GM19468 (cell line): Measurements from ENCODE around the gene CCDC175.

Experiments
- ATAC-seq: cut with Tn5 transposase; IDR thresholded peaks from one replicate; pipeline ENCODE4 v1.9.1; 2021; ENCODE audit warnings: mild to moderate bottlenecking, moderate library complexity, moderate number of reproducible peaks; ENCODE audit not compliant: unreplicated experiment; ENCODE audit errors: extremely low read depth

CCDC175 gene

GRCh38 chr14:59576332-59577294 lies at the start of gene CCDC175:
TSS of gene CCDC175 (minus strand) at chr14:59576812. CDS start at chr14:59576775, 37 bp downstream.
- ATAC-seq, result peak; percentile 79

GRCh38 chr14:59622631-59623030 lies 46.0 kb upstream of the CCDC175 start:
- no peak for ATAC-seq

DNA sequence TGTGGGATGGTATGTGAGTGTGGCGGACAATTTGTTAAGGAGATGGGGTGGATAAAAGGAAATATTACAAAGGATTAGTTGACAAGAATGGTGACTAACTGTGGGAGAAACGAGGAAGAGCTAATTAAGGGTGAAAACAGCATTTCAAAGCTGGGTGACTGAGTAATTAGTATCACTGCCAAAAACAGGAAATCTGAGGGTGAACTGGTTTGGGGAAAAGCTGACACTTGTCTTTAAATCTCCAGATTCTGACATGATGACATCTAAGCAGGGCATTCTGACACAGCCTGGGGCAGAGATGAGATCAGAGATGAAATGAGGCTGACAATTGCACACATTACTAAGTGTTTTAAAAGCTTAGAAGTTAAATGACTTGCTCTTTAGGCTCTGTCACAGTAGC lies 42.4 kb upstream of the CCDC175 start:
- ATAC-seq, result no peak

GRCh38 chr14:59601056-59601455 lies 24.4 kb upstream of the CCDC175 start:
- no peak for ATAC-seq

DNA sequence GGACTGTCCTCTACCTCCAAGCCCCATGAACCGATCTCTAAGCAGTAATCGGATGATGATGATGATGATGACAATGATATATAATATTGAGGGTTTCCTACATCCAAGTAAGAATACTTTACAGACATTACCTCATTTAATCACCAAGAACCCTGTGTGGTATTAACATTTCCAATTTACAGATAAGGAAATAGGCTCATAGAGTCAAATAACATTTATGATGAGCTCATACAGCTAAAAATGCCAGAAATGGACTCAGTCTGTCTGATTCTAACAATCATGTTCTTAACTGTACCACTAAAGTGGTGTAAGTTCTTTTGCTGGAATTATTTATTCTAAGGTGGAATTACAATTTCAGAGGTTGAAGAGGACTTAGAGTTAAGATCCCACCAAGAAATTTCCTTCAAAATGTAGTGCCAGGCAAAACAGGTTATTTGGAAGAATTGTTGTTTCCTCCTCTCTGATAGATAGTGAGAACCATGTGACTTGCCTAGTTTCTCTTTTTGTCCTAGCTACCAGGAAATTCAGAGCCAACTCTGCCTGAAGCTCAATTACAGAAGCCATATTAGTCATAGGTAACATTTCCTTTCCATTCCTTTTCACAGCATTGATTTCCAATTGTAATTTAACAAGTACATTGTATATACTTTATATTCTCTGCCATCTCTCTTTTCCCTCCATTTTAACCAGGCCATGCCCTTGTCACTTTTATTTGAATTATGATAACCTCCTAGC lies 23.8 kb upstream of the CCDC175 start:
- no peak for ATAC-seq

DNA sequence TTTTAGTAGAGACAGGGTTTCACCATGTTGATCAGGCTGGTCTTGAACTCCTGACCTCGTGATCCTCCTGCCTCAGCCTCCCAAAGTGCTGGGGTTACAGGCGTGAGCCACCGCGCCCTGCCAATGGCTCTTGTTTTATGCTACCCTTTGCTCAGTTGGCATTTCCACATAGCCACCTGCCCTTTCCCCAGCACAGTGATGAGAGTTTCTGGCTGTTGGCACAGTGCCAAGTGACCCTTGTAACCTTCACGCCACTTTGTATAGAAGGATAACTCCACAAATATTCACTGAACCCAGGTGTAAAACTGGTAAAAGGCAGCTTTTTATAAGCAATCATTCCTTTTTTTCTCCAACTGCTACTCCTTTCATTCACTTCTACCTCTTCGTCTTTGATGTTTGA lies 18.5 kb upstream of the CCDC175 start:
- ATAC-seq, result no peak

DNA sequence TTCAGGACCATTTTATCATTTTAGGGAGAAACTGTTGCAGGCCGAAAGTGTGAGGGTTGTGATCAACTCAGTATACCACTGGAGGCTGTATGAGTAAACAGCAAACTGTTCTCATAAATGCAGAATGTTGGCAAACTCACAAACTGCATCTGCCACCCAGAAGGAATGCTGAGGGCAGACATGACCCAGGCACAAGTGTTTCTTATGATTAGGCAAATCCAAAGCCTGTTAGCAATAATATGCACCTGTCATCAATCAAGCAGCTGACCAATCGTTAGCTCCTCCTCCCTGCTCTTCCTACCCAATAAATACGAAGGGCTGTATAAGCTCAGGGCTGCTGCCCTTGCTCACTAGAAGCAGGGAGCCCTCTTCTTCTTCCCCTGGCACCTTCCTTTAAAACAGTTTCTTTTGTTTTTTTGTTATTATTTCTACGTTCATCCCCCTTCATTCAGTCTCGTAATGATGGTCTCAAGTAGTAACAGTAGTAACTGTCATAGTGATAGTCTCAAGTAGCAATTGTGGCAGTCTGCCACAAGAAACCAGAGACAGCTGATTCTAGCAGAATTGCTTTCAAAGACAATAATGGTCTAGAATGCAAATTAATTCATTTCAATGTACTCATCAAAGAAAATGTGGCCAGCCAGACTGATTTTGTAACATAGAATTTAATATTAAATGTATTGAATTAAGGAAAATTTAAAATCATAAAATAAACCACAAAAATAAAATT lies 15.2 kb upstream of the CCDC175 start:
- ATAC-seq, result no peak

DNA sequence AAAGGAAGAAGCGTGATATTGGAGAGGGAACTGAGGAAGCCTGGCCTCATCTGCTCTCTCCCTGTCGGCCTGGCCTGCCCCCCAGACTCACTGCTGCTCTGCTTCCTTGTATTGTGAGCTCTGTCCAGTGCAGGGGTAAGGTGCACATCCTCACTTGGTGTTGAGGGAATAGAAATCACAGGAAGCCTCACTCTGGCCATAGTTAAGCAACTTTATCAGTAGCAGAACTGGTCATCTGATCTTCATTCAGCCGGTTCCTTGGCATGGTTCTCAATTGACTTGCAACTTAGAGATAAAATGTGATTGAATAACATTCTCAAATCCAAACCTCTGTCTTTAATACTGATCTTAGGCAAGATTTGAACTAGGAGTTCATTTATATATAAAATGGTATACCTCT lies 11.5 kb upstream of the CCDC175 start:
- ATAC-seq, result no peak

DNA sequence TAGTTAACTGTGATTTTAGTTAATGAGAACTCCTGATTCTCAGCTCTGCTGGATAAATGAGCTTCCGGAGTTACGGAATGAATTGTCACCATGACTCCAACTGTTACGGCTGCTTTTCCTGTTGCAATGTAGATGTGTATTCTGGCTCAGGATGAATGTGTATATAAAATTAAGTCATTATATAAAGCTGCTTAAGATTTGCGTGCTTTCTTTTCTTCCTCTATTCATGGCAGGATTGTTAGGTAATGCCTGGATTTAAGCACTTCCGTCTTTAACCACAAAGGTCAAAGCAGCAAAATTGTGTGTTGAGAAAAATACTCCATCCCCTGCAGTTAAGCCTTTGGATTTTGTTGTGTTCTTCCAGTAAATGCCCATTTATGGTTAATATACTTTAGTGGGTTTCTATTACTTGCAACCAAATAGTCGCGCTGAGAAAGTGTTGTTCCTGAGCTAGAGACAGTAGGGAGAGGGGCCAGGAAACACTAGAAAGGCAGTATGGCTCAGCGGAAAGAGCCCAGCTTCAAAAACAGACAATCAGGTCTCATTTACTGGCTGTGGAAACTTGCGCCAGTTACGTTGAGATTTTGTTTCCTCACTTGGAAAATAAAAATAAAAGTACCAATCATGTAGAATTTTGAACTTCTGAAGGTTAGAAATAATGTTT lies 9.4 kb upstream of the CCDC175 start:
- no peak for ATAC-seq

- no peak for ATAC-seq
Measured at GRCh38 chr14:59583755-59584154, 7.1 kb upstream of the CCDC175 start.

GRCh38 chr14:59582845-59583509 lies 6.4 kb upstream of the CCDC175 start:
- ATAC-seq, result no peak

GRCh38 chr14:59582161-59582560 lies 5.5 kb upstream of the CCDC175 start:
- ATAC-seq, result no peak

GRCh38 chr14:59580911-59581310 lies 4.3 kb upstream of the CCDC175 start:
- no peak for ATAC-seq

GRCh38 chr14:59570122-59570521 lies 6.5 kb downstream of the CCDC175 start:
- ATAC-seq, result no peak

DNA sequence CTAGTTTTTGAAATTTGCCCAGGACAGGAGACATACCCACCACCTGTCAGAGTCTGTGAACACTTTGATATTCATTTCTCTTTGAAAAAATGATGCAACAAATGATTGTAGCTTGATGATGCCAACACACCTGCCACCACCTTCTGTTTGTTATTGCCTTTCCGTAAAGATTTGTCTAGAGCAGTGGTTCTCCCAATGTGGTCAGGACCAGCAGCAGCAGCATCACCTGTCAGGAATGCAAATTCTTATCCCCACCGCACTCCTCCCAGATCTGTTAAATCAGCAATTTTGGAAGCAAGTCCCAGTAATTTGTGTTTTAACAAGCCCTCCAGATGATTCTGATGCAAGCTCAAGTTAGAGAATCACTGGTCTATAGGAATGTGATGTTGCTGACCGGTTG lies 9.9 kb downstream of the CCDC175 start:
- ATAC-seq, result no peak

- ATAC-seq, result no peak
Measured at GRCh38 chr14:59566296-59566695, 10.3 kb downstream of the CCDC175 start.

DNA sequence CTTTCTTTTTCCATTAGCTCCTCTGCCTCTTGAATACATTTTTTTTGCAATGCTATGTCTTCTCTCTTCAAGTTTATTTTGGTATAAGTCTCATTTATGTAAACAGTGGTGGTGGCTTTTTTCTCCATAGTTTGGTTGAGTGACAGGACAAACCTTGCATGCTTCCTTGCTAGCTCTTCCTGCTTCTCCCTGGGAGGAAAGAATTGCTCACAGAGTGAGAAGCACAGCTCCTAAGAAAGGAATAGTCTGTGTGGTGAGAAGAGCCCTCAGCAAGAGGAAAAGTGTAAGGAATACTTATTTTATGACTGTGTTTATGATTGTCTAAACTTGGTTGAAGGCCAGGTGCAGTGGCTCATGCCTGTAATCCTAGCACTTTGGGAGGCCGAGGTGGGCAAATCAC lies 11.5 kb downstream of the CCDC175 start:
- no peak for ATAC-seq

DNA sequence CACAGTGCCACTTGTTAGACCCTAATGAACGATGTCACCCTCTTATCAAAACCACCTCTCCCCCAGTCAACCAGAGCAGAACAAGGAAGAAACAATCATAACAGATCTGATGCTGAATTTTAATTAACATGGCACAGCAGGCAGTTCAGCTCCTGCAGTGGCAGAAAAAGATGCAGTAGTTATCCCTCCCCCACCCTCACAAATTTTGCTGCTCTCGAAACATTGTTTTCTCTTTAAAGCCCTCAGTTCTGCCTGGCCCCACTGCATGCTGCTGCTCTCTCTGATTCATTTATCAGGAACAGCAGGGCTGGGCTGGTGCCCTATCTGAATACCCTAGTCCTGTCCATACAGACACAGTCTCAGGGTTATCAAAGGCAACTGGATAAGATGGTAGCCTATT lies 12.2 kb downstream of the CCDC175 start:
- ATAC-seq, result no peak

- ATAC-seq, result no peak
Measured at GRCh38 chr14:59547310-59547709, 29.3 kb downstream of the CCDC175 start.

DNA sequence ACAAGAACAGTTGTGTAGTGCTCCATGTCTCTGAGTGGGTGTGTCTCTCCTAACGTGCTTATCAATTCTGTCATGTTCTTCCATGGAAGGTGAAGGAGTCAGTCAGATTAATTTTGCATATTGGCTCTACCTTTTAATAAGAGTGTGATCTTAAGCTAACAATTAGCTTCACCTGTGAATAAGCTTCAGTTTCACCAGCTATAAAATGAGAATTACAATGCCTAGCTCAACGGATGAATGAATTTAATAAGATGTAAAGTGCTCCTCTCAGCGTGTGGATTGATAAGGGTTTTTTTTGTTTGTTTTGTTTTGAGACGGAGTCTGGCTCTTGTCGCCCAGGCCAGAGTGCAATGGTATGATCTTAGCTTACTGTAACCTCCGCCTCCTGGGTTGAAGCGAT lies 32.7 kb downstream of the CCDC175 start:
- ATAC-seq, result no peak
